C4-2B (cell line): ENCODE results near the gene GPR137.

Source experiments
- H3K27ac ChIP-seq: fragments of 450-650 bp; 2 replicates; pipeline ENCODE4 v1.5.1; 2017
- ZFX ChIP-seq: fragments of 450-650 bp; IDR thresholded peaks from 2 replicates; pipeline ENCODE4 v1.6.1; 2017
- TF ChIP-seq, protein P1 (sequence below): fragments of 450-650 bp; conservative IDR thresholded peaks from 2 replicates; pipeline ENCODE4 v1.5.1; 2017; ENCODE audit warnings: mild to moderate bottlenecking

GPR137 gene

GRCh38 chr11:64246871-64247728 lies 38.5 kb upstream of the GPR137 start, which contains the start of gene PPP1R14B:
Gene PPP1R14B, minus strand, starts transcription at chr11:64246943. Its CDS starts 270 bp downstream, at chr11:64246673.
- TF ChIP-seq, protein P1, sequence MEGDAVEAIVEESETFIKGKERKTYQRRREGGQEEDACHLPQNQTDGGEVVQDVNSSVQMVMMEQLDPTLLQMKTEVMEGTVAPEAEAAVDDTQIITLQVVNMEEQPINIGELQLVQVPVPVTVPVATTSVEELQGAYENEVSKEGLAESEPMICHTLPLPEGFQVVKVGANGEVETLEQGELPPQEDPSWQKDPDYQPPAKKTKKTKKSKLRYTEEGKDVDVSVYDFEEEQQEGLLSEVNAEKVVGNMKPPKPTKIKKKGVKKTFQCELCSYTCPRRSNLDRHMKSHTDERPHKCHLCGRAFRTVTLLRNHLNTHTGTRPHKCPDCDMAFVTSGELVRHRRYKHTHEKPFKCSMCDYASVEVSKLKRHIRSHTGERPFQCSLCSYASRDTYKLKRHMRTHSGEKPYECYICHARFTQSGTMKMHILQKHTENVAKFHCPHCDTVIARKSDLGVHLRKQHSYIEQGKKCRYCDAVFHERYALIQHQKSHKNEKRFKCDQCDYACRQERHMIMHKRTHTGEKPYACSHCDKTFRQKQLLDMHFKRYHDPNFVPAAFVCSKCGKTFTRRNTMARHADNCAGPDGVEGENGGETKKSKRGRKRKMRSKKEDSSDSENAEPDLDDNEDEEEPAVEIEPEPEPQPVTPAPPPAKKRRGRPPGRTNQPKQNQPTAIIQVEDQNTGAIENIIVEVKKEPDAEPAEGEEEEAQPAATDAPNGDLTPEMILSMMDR, result no peak; the same call in 1 of the 2 replicates
- TF ChIP-seq ZFX, result no peak
- H3K27ac ChIP-seq, result peak within 1 kb of the TSS; percentile 97

DNA sequence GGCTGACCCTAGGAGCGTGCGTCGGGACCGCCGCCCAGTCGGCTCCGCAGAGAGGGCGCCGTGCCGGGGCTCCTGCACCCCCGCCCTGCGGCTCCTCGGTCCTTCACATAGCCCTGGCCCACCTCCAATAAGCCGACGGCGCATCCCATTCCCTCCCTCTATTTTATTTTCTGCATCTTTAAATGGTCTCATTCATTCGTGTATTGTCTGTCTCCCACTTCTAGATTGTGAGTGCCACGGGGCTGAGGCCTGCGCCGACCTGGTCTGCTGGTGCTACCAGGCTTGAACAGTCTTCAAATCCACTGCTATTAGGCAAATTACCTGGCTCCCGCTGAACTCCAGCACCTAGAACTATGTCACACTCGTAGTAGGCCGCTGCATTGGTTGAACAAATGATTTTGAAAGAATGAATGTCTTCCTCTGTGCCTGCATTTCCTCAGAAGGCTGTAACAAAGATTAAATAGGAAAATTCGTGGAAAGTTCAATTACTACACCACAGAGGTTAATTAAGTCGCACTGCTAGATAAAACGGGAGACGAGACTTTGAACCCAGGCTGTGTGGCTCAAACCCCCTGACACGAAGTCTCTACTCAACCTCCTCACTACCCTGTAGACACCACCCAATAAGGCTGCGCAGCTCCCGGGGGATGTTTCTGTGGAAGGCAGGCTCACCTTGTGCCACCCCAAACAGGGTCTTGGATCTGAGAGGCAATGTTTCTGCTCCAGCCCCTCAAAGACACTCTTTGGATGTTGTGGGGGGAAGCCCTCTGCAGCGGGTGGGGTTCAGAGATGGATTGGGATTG lies 37.7 kb upstream of the GPR137 start:
- H3K27ac ChIP-seq, result peak overlapping the region; percentile 97
- TF ChIP-seq ZFX, result no peak
- TF ChIP-seq, protein P1, result no peak

DNA sequence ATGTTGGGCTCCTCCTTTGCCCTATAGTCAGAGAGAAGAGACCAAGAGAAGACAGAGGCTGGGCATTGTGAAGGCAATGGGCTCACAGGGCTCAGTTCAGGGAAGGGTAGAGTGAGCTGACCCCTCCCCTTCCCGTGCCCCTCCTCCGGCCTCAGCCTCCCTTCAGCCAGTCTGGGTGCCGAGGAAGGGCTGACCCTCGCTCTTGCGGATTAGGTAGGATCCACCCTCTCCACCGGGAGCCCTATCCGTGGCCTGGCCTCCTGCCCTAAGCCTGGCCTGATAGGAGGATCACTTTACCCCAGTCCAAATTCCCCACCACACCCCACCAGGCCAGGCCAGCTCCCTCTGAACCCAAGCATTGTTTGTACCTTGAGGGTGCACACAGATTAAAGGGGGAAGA lies 37.1 kb upstream of the GPR137 start:
- no peak overlapping the region for H3K27ac ChIP-seq

DNA sequence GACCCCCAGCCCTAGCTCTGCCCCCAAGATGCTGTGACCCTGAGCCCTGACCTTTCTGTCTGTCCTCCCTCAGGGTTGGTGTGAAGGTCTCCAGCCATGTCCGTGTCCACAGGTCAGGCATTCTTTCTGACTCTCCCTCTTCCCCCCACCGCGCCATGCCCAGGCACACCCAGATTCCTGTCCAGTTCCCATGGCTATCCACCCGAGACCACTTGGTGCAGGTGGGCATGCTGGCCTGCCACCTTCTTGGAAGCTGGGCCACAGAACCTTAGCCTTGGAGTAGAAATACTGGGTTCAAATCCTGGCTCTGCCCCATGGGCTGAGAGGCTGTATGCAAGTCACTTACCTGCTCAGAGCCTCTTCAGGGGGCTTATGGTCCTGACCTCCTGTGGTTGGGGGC lies 36.6 kb upstream of the GPR137 start:
- TF ChIP-seq, protein P1, result no peak
- no peak for TF ChIP-seq ZFX
- H3K27ac ChIP-seq, result no peak overlapping the region

More for the DNA sequence above, 37.1 kb upstream of the GPR137 start:
- TF ChIP-seq, protein P1, result no peak
- TF ChIP-seq ZFX, result no peak

GRCh38 chr11:64249563-64250414 lies 35.9 kb upstream of the GPR137 start:
- no peak overlapping the region for H3K27ac ChIP-seq
- TF ChIP-seq, protein P1, result no peak
- TF ChIP-seq ZFX, result no peak

DNA sequence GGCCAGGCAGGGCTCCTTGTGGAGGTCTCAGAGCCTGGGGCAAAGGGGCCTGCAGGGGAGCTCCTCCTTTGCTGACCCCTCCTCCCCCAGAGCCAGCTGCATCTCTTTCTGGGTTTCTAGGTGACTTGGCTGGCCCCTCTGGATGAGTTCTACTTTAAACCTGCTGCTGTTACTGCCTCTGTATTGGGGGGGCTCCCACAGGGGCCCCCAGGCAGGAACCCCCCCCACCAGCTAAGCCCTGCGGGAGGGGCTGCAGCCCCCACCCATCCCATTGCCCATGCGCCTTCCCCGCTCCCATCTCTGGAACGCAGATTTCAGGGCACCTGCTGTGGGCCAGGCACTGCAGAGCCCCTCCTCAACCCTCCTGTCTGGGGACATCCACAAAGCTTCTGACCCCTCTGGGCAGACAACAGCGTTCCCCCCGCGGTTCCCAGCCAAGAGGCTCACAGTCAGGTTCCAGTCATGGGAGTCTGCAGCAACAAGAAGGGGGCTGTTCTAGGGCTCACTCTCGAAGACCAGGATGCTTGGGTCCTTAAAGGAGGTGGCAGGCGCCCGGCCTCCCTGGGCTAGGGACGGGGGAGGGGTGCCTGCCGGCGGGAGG lies 35.1 kb upstream of the GPR137 start:
- peak overlapping the region; percentile 78; the same call in 1 of the 2 replicates for H3K27ac ChIP-seq
- TF ChIP-seq, protein P1, result no peak
- no peak for TF ChIP-seq ZFX
